Choroid plexus epithelial cell (primary cell): Measurements from ENCODE around the gene PEX1.
A peak's percentile ranks its signal among the peaks of the same experiment; 100 is the strongest.

Experiments used
- DNase-seq: peaks from one replicate; pipeline ENCODE4 v3.0.0-alpha.2; 2010; ENCODE audit warnings: low read depth
- H3K4me3 ChIP-seq: 2 replicates; pipeline ENCODE4 v1.5.1; 2011; ENCODE audit warnings: low read depth, mild to moderate bottlenecking, control low read depth, low read length, moderate library complexity
- TF ChIP-seq, protein P1 (sequence below): conservative IDR thresholded peaks from 2 replicates; pipeline ENCODE4 v1.5.1; 2011; ENCODE audit warnings: low read depth, mild to moderate bottlenecking, control low read depth, inconsistent platforms, low read length, moderate library complexity

Gene PEX1

DNA sequence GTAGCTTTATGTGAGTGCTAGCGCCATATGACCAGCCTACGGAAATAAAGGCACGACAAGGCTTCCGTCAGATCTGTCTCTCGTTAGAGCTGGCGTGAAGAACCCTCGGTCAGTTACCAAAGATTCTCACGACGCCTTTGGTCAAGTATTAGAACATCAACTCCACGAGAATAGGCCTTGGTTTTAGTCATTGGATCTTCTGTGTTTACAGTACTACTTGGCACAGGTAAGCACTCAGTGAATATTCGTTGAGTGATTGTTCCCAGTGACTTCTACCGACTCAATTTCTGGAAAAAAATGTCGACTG is 591 bp upstream of the PEX1 start:
- H3K4me3 ChIP-seq: peak overlapping the region; percentile 93
- TF ChIP-seq, protein P1, sequence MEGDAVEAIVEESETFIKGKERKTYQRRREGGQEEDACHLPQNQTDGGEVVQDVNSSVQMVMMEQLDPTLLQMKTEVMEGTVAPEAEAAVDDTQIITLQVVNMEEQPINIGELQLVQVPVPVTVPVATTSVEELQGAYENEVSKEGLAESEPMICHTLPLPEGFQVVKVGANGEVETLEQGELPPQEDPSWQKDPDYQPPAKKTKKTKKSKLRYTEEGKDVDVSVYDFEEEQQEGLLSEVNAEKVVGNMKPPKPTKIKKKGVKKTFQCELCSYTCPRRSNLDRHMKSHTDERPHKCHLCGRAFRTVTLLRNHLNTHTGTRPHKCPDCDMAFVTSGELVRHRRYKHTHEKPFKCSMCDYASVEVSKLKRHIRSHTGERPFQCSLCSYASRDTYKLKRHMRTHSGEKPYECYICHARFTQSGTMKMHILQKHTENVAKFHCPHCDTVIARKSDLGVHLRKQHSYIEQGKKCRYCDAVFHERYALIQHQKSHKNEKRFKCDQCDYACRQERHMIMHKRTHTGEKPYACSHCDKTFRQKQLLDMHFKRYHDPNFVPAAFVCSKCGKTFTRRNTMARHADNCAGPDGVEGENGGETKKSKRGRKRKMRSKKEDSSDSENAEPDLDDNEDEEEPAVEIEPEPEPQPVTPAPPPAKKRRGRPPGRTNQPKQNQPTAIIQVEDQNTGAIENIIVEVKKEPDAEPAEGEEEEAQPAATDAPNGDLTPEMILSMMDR: no peak
- no peak for DNase-seq

- peak; percentile 42 for DNase-seq
- TF ChIP-seq, protein P1: no peak
- H3K4me3 ChIP-seq: peak overlapping the region; percentile 89
Observed at GRCh38 chr7:92527300-92528187, 776 bp downstream of the PEX1 start.

DNA sequence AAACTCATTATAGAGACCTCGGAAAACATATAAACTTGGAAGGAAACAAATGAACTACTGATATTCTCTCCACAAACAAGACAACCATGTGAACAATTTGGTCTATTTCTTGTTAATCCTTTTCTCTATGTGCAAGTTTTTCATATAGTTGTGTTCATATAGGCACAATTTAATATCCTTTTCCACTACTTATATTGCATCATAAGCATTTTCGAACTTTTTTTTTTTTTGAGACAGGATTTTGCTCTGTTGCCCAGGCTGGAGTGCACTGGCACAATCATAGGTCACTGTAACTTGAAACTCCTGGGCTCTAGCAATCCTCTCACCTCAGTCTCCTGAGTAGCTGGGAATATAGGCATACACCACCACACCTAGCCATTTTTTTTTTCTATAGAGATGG is 5.2 kb downstream of the PEX1 start:
- TF ChIP-seq, protein P1: no peak
- no peak for DNase-seq

DNA sequence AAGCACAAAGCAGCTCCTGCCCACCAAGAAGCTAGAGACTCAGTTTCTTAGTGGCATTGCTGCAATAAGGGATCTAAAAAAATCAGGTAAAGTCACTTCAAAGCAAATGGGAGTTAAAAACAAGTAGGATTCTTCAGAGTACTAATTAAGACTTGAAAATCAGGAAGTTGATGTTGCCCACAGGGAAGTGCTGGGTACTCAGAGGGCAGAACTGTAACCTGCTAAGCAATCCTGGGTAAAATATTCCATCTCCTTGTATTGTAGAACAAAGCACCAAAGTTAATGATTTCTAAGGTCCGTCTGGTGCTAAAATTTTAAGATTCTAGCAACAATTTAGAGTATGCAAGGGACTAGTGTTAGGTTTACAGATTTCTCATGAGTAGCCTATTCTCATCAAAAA is 8.3 kb downstream of the PEX1 start:
- no peak for DNase-seq
- TF ChIP-seq, protein P1: no peak
- no peak overlapping the region for H3K4me3 ChIP-seq

More for the DNA sequence above, 5.2 kb downstream of the PEX1 start:
- no peak overlapping the region for H3K4me3 ChIP-seq

DNA sequence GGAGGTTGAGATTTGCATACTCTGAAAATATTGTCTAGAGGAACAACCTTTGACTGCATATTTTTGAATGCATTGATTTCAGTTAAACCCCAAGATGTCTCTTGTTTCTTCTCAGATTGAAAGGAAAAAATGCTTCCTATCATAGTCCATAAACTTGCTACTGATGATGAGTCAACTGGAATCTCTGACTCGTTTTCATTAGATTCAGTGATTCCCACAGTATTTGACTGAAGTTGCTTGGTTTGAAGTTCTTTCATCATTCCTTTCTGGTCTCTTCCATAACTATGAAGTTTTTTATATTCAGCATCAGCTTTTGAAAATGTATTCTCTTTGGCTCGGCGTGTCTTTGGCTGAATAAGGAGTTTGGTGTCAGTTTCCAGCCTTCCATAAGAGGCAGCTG is 10.7 kb downstream of the PEX1 start:
- peak; percentile 14 for DNase-seq
- TF ChIP-seq, protein P1: no peak
- H3K4me3 ChIP-seq: no peak overlapping the region

- DNase-seq: no peak
- TF ChIP-seq, protein P1: no peak
- no peak overlapping the region for H3K4me3 ChIP-seq
Observed at GRCh38 chr7:92513167-92513902, 15.0 kb downstream of the PEX1 start.

GRCh38 chr7:92508946-92509345 is 19.4 kb downstream of the PEX1 start:
- no peak for DNase-seq
- TF ChIP-seq, protein P1: no peak
- H3K4me3 ChIP-seq: no peak overlapping the region
